HCT116 (cell line): Measurements from ENCODE around the gene DOP1A. TPM values are rescaled to one million over a fixed set of nuclear protein-coding genes. Genes with fewer than 3 reads are reported as not detected.

Experiments used
- ATAC-seq: fragments of 200-7000 bp; cut with Tn5 transposase; 2 replicates; pipeline ENCODE4 v1.9.1; 2020; ENCODE audit warnings: mild to moderate bottlenecking, moderate library complexity
- BruUV-seq: library from RNA; stranded (reverse); fragments of 400-500 nt; replicated peaks from 2 replicates; lab custom pipeline; 2021; lab: Mats Ljungman, UMichigan
- CTCF ChIA-PET: fragments of 300-600 bp; sonication (Branson Sonifier 250); formaldehyde crosslinking; loops from one replicate; lab custom pipeline; 2021; ENCODE audit warnings: antibody characterized with exemption; lab: Charles Lee
- POLR2A ChIA-PET: fragments of 300-600, 350-600 bp; sonication (Branson Sonifier 250); formaldehyde crosslinking; loops from one replicate; lab custom pipeline; 2021; ENCODE audit warnings: antibody characterized with exemption; lab: Charles Lee
- RAD21 ChIA-PET, 2 experiments: fragments of 300-600 bp; sonication (Branson Sonifier 250); formaldehyde crosslinking; loops; one replicate each; lab custom pipeline; 2023; ENCODE audit warnings: low total read pairs in 2 of 2; ENCODE audit not compliant: uncharacterized antibody in 2 of 2, unreplicated experiment in 2 of 2, low non-redundant PET in 1 of 2; lab: Charles Lee
- DNase-seq: peaks from one replicate; pipeline ENCODE4 v3.0.0-alpha.2; 2010; ENCODE audit warnings: low read depth, low spot score
- H2AFZ ChIP-seq: fragments of 200-600 bp; shearing (Covaris generic), sonication (generic); 2 replicates; pipeline ENCODE4 v1.6.1; 2017; ENCODE audit warnings: low read depth, mixed run types, mixed read lengths, antibody characterized with exemption, low read length; ENCODE audit not compliant: poor library complexity, severe bottlenecking
- H3K27ac ChIP-seq: 2 replicates; pipeline ENCODE4 v1.5.1; 2012; ENCODE audit warnings: low read depth, low read length
- H3K27me3 ChIP-seq: fragments of 200-600 bp; sonication (generic); 2 replicates; pipeline ENCODE4 v1.6.1; 2016; ENCODE audit warnings: mixed run types, low read length, mixed read lengths; ENCODE audit not compliant: insufficient read depth
- H3K36me3 ChIP-seq, 2 experiments: fragments of 200-500 bp in 1 of 2; fragments of 200-600 bp in 1 of 2; sonication (Bioruptor generic) in 1 of 2; sonication (generic) in 1 of 2; 2 replicates each; pipeline versions ENCODE4 v1.5.1 to v1.6.1; 2014 to 2016; ENCODE audit warnings: low read length in 2 of 2, inconsistent platforms in 1 of 2, mixed read lengths in 1 of 2, mixed run types in 1 of 2; ENCODE audit not compliant: insufficient read depth in 2 of 2, control insufficient read depth in 1 of 2
- H3K4me1 ChIP-seq, 2 experiments: fragments of 200-600 bp in 1 of 2; sonication (generic) in 1 of 2; 2 replicates each; pipeline versions ENCODE4 v1.5.1 to v1.6.1; 2012 to 2017; ENCODE audit warnings: low read length in 2 of 2, inconsistent platforms in 1 of 2, mild to moderate bottlenecking in 1 of 2, mixed read lengths in 1 of 2, mixed run types in 1 of 2, moderate library complexity in 1 of 2; ENCODE audit not compliant: insufficient read depth in 2 of 2, control insufficient read depth in 1 of 2
- H3K4me2 ChIP-seq: fragments of 200-600 bp; sonication (generic); 2 replicates; pipeline ENCODE4 v1.6.1; 2017; ENCODE audit warnings: mixed run types, low read length, mixed read lengths
- H3K4me3 ChIP-seq, 2 experiments: fragments of 200-600 bp in 1 of 2; sonication (generic) in 1 of 2; replicated peaks in 1 of 2; 2 replicates each; pipeline ENCODE4 v1.5.1; 2011 to 2016; ENCODE audit warnings: low read length in 2 of 2, control low read depth in 1 of 2, low read depth in 1 of 2, mild to moderate bottlenecking in 1 of 2, mixed read lengths in 1 of 2, mixed run types in 1 of 2
- H3K79me2 ChIP-seq: fragments of 200-600 bp; sonication (generic); 2 replicates; pipeline ENCODE4 v1.6.1; 2017; ENCODE audit warnings: mild to moderate bottlenecking, mixed run types, low read length, moderate library complexity, mixed read lengths; ENCODE audit not compliant: insufficient read depth
- H3K9ac ChIP-seq: fragments of 200-600 bp; sonication (generic); 2 replicates; pipeline ENCODE4 v1.6.1; 2016; ENCODE audit warnings: low read length, mixed read lengths
- H3K9me2 ChIP-seq: fragments of 200-600 bp; sonication (generic), shearing (Covaris generic); 2 replicates; pipeline ENCODE4 v1.6.1; 2017; ENCODE audit warnings: mixed run types, mild to moderate bottlenecking, moderate library complexity; ENCODE audit not compliant: insufficient read depth
- H3K9me3 ChIP-seq, 2 experiments: fragments of 200-500 bp in 1 of 2; fragments of 200-600 bp in 1 of 2; sonication (Bioruptor generic) in 1 of 2; sonication (generic) in 1 of 2; 2 replicates each; pipeline ENCODE4 v1.6.1; 2014 to 2017; ENCODE audit warnings: low read length in 2 of 2, mixed read lengths in 2 of 2, inconsistent platforms in 1 of 2, low read depth in 1 of 2, mild to moderate bottlenecking in 1 of 2, mixed run types in 1 of 2, moderate library complexity in 1 of 2; ENCODE audit not compliant: control insufficient read depth in 1 of 2, insufficient read depth in 1 of 2
- H4K20me1 ChIP-seq: fragments of 200-600 bp; sonication (generic), shearing (Covaris generic); 2 replicates; pipeline ENCODE4 v1.6.1; 2017; ENCODE audit warnings: mixed run types, mild to moderate bottlenecking, moderate library complexity; ENCODE audit not compliant: insufficient read depth
- ATF3 ChIP-seq: IDR thresholded peaks from 2 replicates; pipeline ENCODE4 v1.6.1; 2012
- CBX3 ChIP-seq: IDR thresholded peaks from 2 replicates; pipeline ENCODE4 v1.6.1; 2012; ENCODE audit warnings: low read depth
- CEBPB ChIP-seq: IDR thresholded peaks from 2 replicates; pipeline ENCODE4 v1.6.1; 2012; ENCODE audit warnings: low read depth
- CTCF ChIP-seq, 3 experiments: fragments of 200-600 bp in 1 of 3; sonication (generic) in 1 of 3; IDR thresholded peaks in 2 of 3; conservative IDR thresholded peaks in 1 of 3; 2 replicates each; pipeline ENCODE4 v1.5.1; 2012 to 2017; ENCODE audit warnings: low read depth in 2 of 3, low read length in 2 of 3, antibody characterized with exemption in 1 of 3, borderline replicate concordance in 1 of 3, control low read depth in 1 of 3, mild to moderate bottlenecking in 1 of 3, mixed read lengths in 1 of 3, mixed run types in 1 of 3, moderate library complexity in 1 of 3; ENCODE audit not compliant: insufficient read depth in 1 of 3
- EZH2 ChIP-seq: fragments of 200-600 bp; sonication (generic); IDR thresholded peaks from 2 replicates; pipeline ENCODE4 v1.6.1; 2017; ENCODE audit warnings: antibody characterized with exemption, mixed run types
- MAX ChIP-seq: IDR thresholded peaks from 2 replicates; pipeline ENCODE4 v1.6.1; 2012
- POLR2AphosphoS5 ChIP-seq: IDR thresholded peaks from 2 replicates; pipeline ENCODE4 v1.6.1; 2011; ENCODE audit warnings: mild to moderate bottlenecking, low read depth, low read length, moderate library complexity
- RAD21 ChIP-seq: IDR thresholded peaks from 2 replicates; pipeline ENCODE4 v1.6.1; 2012; ENCODE audit warnings: low read depth, mild to moderate bottlenecking
- SIN3A ChIP-seq: IDR thresholded peaks from 2 replicates; pipeline ENCODE4 v1.6.1; 2012; ENCODE audit warnings: low read depth
- SP1 ChIP-seq: IDR thresholded peaks from 2 replicates; pipeline ENCODE4 v1.6.1; 2012; ENCODE audit warnings: low read depth
- SRF ChIP-seq: IDR thresholded peaks from 2 replicates; pipeline ENCODE4 v1.6.1; 2012; ENCODE audit warnings: low read depth
- YY1 ChIP-seq: IDR thresholded peaks from 2 replicates; pipeline ENCODE4 v1.6.1; 2011; ENCODE audit warnings: low read length, low read depth, moderate library complexity, mild to moderate bottlenecking; ENCODE audit not compliant: insufficient replicate concordance; ENCODE audit errors: extremely low read depth
- ZBTB33 ChIP-seq: IDR thresholded peaks from 2 replicates; pipeline ENCODE4 v1.6.1; 2011; ENCODE audit warnings: mild to moderate bottlenecking, low read length, moderate library complexity; ENCODE audit not compliant: insufficient replicate concordance; ENCODE audit errors: extremely low read depth
- ZFX ChIP-seq: fragments of 450-650 bp; IDR thresholded peaks from 2 replicates; pipeline ENCODE4 v1.6.1; 2017
- ZNF274 ChIP-seq: fragments of 200-500 bp; sonication (Bioruptor generic); IDR thresholded peaks from 2 replicates; pipeline ENCODE4 v1.6.1; 2014; ENCODE audit warnings: mild to moderate bottlenecking, low read depth, low read length, inconsistent platforms
- intact Hi-C: fragments of 100-400 bp; cut with micrococcal nuclease; formaldehyde crosslinking; loops from 2 replicates; pipeline ENCODE4 v1.10.0; 2022
- total RNA-seq: library from RNA; stranded (reverse); gene quantifications from one replicate; pipeline ENCODE4 v1.2.1, GENCODE V29; 2021; ENCODE audit not compliant: unreplicated experiment
- TF ChIP-seq, protein P1 (sequence below): IDR thresholded peaks from 2 replicates; pipeline ENCODE4 v1.6.1; 2012; ENCODE audit warnings: low read depth

Gene DOP1A
- total RNA-seq, 1 experiment from 2014 or later, result 7.1 TPM

DNA sequence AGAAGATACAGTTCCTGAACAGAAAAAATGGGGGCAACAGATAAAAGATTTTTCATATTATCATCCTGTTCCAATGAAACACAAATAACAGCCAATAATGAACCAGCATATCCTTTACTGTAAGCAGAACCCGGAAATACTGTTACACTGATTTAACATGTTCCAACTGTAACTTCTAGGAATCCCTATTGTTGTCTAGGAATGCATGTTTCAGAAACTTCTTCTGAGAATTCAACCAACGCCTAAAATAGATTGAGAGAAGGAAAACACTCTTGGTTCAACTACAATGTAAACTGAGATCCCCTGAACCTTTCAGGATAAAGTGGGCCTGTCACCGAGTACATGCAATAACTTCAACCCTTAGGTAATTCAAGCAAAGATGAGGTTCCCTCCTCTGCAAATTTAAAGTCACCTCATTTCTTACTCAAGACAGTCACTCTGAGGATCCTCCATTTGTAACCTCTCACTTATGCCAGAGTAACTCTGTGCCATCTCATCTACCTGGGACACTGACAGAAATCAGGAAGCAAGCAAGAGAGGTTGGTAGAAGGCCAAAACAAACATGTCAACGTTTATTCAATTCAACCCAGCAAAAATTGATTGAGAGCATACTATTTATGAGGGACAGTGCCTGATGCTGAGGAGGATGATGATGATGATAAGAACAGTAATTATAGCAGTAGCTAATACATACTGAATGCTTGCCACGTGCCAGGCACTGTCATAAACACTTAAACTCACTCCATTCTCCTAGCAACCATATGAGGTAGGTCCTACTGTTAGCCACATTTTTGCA lies 15.9 kb upstream of the DOP1A start (continued):
- TF ChIP-seq SP1 (no peak), ZNF274 (no peak), POLR2AphosphoS5 (no peak), SRF (no peak), SIN3A (no peak)

DNA sequence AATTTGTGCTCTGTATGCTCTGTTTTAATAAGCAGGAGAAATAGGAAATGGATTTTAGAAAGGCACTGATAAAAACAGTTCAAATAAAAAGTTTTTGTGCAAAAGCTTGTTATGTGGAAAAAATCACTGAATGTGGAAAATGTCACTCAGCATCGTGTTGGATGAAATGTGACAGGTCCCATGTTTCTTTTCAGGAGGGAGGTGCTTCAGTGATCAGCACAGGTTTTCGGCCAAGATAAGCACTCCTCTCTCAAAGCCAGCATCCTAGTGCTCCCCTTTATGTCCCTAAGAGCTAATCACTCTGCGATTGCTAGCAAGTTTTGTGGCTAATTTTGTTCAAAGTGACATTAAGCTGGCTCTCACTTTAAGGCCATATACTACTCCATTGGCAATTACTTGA lies 13.8 kb upstream of the DOP1A start:
- Histone ChIP-seq H3K9me2 (no peaks in the 10 kb centered on the region), H4K20me1 (no peaks in the 10 kb centered on the region), H3K27me3 (no peaks in the 10 kb centered on the region), H3K27ac (no peak overlapping the region), H2AFZ (no peak overlapping the region), H3K4me3 (no peak overlapping the region), H3K9me3 (no peaks in the 10 kb centered on the region), H3K4me2 (no peak overlapping the region), H3K36me3 (peaks cover 6 to 17% of the 10 kb centered on the region in 2 experiments; a peak in 2 of 4 replicates), H3K79me2 (peaks cover 3% of the 10 kb centered on the region; the same call in 1 of the 2 replicates), H3K4me1 (no peaks in the 10 kb centered on the region; a peak in 1 of 4 replicates), H3K9ac (no peak overlapping the region)
- DNase-seq (no peak), ATAC-seq (no peak)
- CTCF ChIA-PET, result interaction anchor here (1.0 to 2.4 kb wide), 5 partner anchors 12 to 802 kb away, joined by 3 to 10 read pairs (median 4); partner anchors contain the start of genes DOP1A and UBE3D
- POLR2A ChIA-PET, result no interaction called here
- intact Hi-C loops, result no loop called here
- RAD21 ChIA-PET, result interaction anchor here in 1 of 2 experiments (1.6 kb wide), 1 partner anchor 801 kb away, joined by 3 read pairs; no protein-coding TSS in a partner anchor
- no TSS peak for BruUV-seq
- TF ChIP-seq ATF3 (no peak), ZNF274 (no peak), SP1 (no peak), YY1 (no peak), CTCF (IDR thresholded peaks at IDR 0.05 in 2 of 3, conservative IDR thresholded peaks at IDR 0.05 in 1 of 3; ENCODE audit: borderline replicate concordance in 1 of 3, insufficient read depth in 1 of 3, low read depth in 2 of 3, low read length in 2 of 3) (no peak), ZBTB33 (no peak), EZH2 (no peak), MAX (no peak), ZFX (no peak), CEBPB (no peak), CBX3 (no peak), RAD21 (no peak)
- TF ChIP-seq, protein P1, sequence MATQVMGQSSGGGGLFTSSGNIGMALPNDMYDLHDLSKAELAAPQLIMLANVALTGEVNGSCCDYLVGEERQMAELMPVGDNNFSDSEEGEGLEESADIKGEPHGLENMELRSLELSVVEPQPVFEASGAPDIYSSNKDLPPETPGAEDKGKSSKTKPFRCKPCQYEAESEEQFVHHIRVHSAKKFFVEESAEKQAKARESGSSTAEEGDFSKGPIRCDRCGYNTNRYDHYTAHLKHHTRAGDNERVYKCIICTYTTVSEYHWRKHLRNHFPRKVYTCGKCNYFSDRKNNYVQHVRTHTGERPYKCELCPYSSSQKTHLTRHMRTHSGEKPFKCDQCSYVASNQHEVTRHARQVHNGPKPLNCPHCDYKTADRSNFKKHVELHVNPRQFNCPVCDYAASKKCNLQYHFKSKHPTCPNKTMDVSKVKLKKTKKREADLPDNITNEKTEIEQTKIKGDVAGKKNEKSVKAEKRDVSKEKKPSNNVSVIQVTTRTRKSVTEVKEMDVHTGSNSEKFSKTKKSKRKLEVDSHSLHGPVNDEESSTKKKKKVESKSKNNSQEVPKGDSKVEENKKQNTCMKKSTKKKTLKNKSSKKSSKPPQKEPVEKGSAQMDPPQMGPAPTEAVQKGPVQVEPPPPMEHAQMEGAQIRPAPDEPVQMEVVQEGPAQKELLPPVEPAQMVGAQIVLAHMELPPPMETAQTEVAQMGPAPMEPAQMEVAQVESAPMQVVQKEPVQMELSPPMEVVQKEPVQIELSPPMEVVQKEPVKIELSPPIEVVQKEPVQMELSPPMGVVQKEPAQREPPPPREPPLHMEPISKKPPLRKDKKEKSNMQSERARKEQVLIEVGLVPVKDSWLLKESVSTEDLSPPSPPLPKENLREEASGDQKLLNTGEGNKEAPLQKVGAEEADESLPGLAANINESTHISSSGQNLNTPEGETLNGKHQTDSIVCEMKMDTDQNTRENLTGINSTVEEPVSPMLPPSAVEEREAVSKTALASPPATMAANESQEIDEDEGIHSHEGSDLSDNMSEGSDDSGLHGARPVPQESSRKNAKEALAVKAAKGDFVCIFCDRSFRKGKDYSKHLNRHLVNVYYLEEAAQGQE, result no peak
